Measurements from ENCODE around the gene HIF1A. TPM values are rescaled to one million over a fixed set of nuclear protein-coding genes. Genes with fewer than 3 reads are reported as not detected.

HIF1A gene
- total RNA-seq, 2 experiments from 2014 or later = 157 to 158 TPM

DNA sequence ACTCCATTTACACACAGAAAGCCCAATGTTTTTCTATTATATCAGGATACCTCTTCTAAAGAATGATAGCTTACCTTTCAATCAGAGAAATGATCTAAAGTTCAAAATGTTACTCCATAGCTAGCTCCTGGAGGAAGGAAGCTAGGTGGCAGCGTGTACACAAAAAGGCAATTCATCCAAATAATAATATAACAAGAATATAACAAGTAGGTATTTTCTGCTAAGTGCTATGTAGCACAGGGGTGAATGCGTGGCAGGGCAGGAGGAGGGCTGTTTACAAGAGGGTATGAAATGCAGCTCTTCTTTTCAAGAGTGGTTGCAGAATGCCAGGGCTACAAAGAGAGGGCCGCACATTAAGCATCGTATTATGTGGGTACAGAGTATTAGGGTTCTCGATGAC is 66.2 kb downstream of the HIF1A start:
- H3K36me3 Mint-ChIP-seq = peaks cover 11% of the 10 kb centered on the region
- DNase-seq = no peak
- no peaks in the 10 kb centered on the region for H3K27me3 Mint-ChIP-seq
- no peaks in the 10 kb centered on the region for H3K9me3 Mint-ChIP-seq
- H3K27ac Mint-ChIP-seq = peak overlapping the region; percentile 94
- peaks cover 33% of the 10 kb centered on the region for H3K4me1 Mint-ChIP-seq
- peak overlapping the region; percentile 93 for H3K4me3 Mint-ChIP-seq

DNA sequence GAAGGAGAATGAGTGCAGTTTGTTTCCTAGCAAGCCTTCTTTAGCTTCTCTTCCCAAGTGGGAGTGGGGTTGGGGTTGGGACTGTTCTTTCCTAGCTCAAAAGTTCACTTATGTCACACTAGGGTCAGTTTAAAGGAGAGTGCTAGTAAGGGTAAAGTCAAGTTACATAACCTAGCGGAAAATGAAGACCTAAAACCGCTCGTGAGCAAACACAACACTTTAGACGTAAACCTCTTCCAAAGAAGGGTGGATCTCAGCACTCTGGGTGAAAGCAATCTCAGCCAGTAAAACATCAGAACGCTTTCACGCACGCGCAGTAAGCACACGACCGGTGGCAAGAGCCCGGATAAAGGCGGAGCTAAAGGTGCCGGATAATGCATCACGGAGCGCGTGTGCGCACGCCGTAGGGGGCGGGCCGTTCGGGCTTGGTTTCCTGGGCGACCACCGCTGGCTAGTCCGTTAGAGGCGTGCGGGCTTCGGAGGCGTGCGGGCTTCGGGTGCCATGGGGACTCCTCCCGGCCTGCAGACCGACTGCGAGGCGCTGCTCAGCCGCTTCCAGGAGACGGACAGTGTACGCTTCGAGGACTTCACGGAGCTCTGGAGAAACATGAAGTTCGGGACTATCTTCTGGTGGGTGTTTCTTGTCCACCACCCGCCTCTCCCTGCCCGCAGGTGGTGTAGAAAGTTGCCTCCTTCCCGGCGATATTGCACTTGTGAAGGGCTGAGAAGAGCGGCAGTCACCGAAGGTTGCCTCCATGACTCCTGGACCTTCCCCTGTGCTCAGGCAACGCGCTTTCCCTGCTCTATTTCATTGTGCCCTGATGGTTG is 66.9 kb downstream of the HIF1A start, which contains the start of gene SNAPC1:
TSS of gene SNAPC1 (plus strand) at position 462 of the 828 bp plus-strand sequence. CDS start at position 503, 41 bp downstream.
- Mint-ChIP-seq H3K27me3 (no peaks in the 10 kb centered on the region), H3K4me3 (peak within 1 kb of the TSS; percentile 93), H3K4me1 (peaks cover 33% of the 10 kb centered on the region), H3K36me3 (peaks cover 13% of the 10 kb centered on the region), H3K9me3 (no peaks in the 10 kb centered on the region), H3K27ac (peak within 1 kb of the TSS; percentile 94)
- peak; percentile 97 for DNase-seq

DNA sequence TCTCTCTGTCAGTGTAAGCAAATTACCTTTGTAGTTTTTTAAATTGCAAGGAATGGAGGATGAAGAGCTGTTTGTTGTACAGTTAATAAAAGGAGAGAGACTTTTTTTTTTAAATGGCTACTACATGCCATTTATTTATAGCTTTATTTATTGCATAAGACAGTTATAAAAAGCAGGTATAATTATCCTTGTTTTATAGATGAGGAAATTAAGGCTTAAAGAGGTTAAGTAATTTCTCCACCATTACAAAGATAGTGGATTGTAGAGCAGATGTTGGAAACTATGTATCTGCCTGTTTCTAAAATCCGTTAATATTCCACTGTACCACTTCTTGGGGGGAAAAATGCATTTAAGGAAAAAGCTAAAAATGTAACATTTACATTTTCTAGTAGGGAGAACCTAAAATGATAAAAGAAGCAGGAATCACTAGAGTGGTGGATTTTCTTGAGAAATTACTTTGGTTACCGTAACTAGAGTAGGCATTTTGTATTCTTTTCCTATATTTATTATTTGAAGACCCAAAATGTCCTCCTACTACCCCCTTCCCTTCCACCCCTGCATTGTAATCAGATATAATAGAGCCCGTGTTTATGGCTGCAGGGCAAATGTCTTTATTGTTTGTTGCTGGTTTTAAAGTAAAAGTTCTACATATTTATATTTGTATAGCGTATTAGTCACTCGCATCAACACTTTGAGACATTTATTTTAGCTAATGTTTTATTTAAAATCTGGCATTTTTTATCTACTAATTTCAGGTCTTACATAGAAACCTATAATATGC is 69.2 kb downstream of the HIF1A start:
- Mint-ChIP-seq H3K36me3 (peaks cover 17% of the 10 kb centered on the region), H3K9me3 (no peaks in the 10 kb centered on the region), H3K4me1 (peaks cover 33% of the 10 kb centered on the region), H3K27me3 (no peaks in the 10 kb centered on the region), H3K4me3 (peak overlapping the region; percentile 93), H3K27ac (no peak overlapping the region)
- no peak for DNase-seq

GRCh38 chr14:61765225-61765943 is 70.1 kb downstream of the HIF1A start:
- no peak overlapping the region for H3K27ac Mint-ChIP-seq
- no peaks in the 10 kb centered on the region for H3K9me3 Mint-ChIP-seq
- H3K36me3 Mint-ChIP-seq = peaks cover 17% of the 10 kb centered on the region
- DNase-seq = no peak
- H3K4me1 Mint-ChIP-seq = peaks cover 33% of the 10 kb centered on the region
- H3K4me3 Mint-ChIP-seq = no peak overlapping the region
- H3K27me3 Mint-ChIP-seq = no peaks in the 10 kb centered on the region

DNA sequence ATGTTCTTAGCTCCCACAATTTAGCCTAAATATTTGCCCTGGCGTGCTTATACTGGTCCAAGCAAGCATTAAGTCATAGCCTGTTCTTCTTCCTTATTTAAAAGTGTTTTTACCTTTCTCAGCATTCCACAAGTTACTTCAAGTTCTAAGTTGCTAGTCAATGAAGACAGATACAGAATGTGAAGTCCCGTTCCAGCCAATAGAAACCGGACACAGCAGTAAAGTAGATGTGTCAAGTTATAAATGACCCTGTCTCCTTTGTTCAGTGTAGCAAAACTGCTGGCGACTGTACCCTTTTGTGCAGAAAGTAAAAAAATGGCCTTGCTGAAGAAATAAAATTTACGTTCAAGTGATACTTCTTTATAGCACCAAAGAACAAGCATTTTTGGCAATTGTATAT is 70.8 kb downstream of the HIF1A start:
- Mint-ChIP-seq H3K36me3 (peaks cover 17% of the 10 kb centered on the region), H3K4me1 (peaks cover 33% of the 10 kb centered on the region), H3K4me3 (no peak overlapping the region), H3K27ac (no peak overlapping the region), H3K27me3 (no peaks in the 10 kb centered on the region), H3K9me3 (no peaks in the 10 kb centered on the region)
- no peak for DNase-seq

DNA sequence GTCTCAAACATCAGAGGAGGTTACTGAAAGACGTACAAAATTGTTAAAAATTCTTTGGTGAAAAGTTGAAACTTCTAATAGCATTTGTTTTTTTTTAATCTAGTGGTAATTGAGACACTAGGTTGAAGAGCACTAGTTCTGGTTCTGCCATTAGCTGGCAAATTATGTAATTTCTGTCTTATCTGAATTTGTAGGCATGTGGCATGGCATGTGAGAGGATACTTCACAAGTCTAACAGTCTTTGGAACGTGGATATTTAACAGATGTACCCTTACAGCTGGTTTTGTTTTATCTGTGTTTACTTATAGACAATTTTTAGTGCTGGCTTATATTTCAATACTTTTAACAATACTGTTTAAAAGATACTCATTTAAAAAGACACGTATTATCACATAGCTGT is 72.9 kb downstream of the HIF1A start:
- peaks cover 27% of the 10 kb centered on the region for H3K36me3 Mint-ChIP-seq
- DNase-seq = no peak
- H3K4me1 Mint-ChIP-seq = peaks cover 27% of the 10 kb centered on the region
- H3K27ac Mint-ChIP-seq = no peak overlapping the region
- no peak overlapping the region for H3K4me3 Mint-ChIP-seq
- H3K9me3 Mint-ChIP-seq = no peaks in the 10 kb centered on the region
- no peaks in the 10 kb centered on the region for H3K27me3 Mint-ChIP-seq

DNA sequence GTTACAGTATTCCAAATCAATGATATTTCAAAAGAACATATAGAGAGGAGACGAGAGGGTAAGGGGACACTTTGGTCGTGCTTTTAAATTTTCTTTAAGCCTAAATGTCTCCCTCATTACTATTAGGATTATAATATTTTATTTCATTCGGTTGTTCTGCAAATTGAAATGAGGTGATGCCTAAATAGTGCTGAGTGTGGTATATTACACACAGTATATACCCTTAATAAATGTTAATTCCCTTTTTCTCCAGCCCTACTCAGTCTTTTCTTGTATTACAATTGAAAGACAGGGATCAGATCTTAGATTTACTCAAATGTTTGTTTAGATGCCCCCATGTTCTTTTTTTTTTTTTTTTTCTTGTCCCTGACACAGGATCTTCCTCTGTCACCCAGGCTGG is 74.6 kb downstream of the HIF1A start:
- no peaks in the 10 kb centered on the region for H3K27me3 Mint-ChIP-seq
- DNase-seq = no peak
- no peak overlapping the region for H3K27ac Mint-ChIP-seq
- H3K4me3 Mint-ChIP-seq = no peak overlapping the region
- peaks cover 26% of the 10 kb centered on the region for H3K36me3 Mint-ChIP-seq
- H3K4me1 Mint-ChIP-seq = peaks cover 13% of the 10 kb centered on the region
- H3K9me3 Mint-ChIP-seq = no peaks in the 10 kb centered on the region

GRCh38 chr14:61774861-61775260 is 79.5 kb downstream of the HIF1A start:
- Mint-ChIP-seq H3K27me3 (no peaks in the 10 kb centered on the region), H3K27ac (no peak overlapping the region), H3K4me3 (no peak overlapping the region), H3K36me3 (peaks cover 38% of the 10 kb centered on the region), H3K4me1 (peaks cover 17% of the 10 kb centered on the region), H3K9me3 (no peaks in the 10 kb centered on the region)
- DNase-seq = no peak

- H3K27ac Mint-ChIP-seq = peak overlapping the region; percentile 89
- no peak overlapping the region for H3K4me3 Mint-ChIP-seq
- H3K27me3 Mint-ChIP-seq = no peaks in the 10 kb centered on the region
- H3K4me1 Mint-ChIP-seq = peaks cover 31% of the 10 kb centered on the region
- H3K36me3 Mint-ChIP-seq = peaks cover 55% of the 10 kb centered on the region
- no peak for DNase-seq
- no peaks in the 10 kb centered on the region for H3K9me3 Mint-ChIP-seq
These were observed 84.8 kb downstream of the HIF1A start for GRCh38 chr14:61780125-61780524.

DNA sequence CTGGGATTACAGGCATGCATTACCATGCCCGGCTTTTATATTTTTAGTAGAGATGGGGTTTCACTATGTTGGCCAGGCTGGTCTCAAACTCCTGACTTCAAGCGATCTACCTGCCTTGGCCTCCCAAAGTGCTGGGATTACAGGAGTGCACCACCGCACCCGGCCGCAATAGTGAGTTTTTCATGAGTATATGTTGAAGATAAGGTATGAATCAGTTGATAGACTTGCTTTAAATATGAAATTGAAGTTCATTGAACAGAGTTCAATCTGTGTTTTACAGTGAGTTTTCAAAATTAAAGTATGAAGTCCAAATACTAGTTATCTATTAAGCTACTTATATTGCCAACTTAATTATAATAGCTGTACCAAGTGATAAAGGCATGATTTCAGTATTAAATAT is 102.0 kb downstream of the HIF1A start:
- H3K4me1 Mint-ChIP-seq = peaks cover 1% of the 10 kb centered on the region
- no peak for DNase-seq
- H3K36me3 Mint-ChIP-seq = peaks cover 3% of the 10 kb centered on the region
- no peaks in the 10 kb centered on the region for H3K27me3 Mint-ChIP-seq
- no peak overlapping the region for H3K27ac Mint-ChIP-seq
- no peaks in the 10 kb centered on the region for H3K9me3 Mint-ChIP-seq
- H3K4me3 Mint-ChIP-seq = no peak overlapping the region

Other genes with a start within 250 kb of the HIF1A start
- 10 to 100 TPM in 1 of 2 experiments, 1 to 10 TPM in 1; 9.2 to 10.2 TPM for gene SNAPC1, start 66.9 kb downstream of the HIF1A start, total RNA-seq
- under 1 TPM in 1 of 2 experiments, not detected in 1; 0.14 TPM for gene SYT16, start 117.2 kb downstream of the HIF1A start, total RNA-seq

Measured in activated naive CD8-positive, alpha-beta T cell treated with anti-CD3 and anti-CD28 coated beads for 36 hours (primary cell).